D721Med (cell line): Measurements from ENCODE around the gene IFFO2.
A peak's percentile ranks its signal among the peaks of the same experiment; 100 is the strongest.

Experiments
- DNase-seq: peaks from one replicate; pipeline ENCODE4 v3.0.0; 2011; ENCODE audit warnings: low spot score; ENCODE audit not compliant: insufficient read length
- FAIRE-seq: peaks from 2 replicates; lab custom pipeline; 2011; peaks lifted over from hg19 to GRCh38; lab: Jason Lieb, UNC
- CTCF ChIP-seq: IDR thresholded peaks from 2 replicates; pipeline ENCODE4 v1.5.1; 2012; ENCODE audit warnings: mild to moderate bottlenecking, control low read depth; ENCODE audit not compliant: insufficient read depth; ENCODE audit errors: missing control alignments

Gene IFFO2

GRCh38 chr1:18973446-18973955 lies 17.0 kb upstream of the IFFO2 start:
- FAIRE-seq (no peak), DNase-seq (no peak)
- no peak for TF ChIP-seq CTCF

GRCh38 chr1:18972991-18973390 lies 16.5 kb upstream of the IFFO2 start:
- no peak for DNase-seq
- no peak for TF ChIP-seq CTCF
- no peak for FAIRE-seq

DNA sequence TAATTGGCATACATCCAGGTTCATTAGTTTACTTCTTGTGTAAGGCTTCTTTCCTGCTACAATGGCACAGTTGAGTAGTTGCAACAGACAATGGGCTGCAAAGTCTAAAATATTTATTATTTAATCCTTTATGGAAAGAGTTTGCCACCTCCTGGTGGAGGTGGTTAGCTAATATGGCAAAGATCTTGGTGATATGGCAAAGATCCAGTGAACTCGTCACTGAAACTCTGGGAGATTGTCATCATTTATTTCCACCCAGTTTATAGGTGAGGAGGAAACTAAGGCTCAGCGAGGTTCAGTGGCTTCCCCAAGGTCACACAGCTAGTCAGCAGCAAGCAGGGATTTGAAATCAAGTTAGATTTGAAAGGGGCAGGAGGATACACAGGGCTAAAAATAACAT lies 16.1 kb upstream of the IFFO2 start:
- no peak for FAIRE-seq
- TF ChIP-seq CTCF: peak; percentile 31
- DNase-seq: no peak

DNA sequence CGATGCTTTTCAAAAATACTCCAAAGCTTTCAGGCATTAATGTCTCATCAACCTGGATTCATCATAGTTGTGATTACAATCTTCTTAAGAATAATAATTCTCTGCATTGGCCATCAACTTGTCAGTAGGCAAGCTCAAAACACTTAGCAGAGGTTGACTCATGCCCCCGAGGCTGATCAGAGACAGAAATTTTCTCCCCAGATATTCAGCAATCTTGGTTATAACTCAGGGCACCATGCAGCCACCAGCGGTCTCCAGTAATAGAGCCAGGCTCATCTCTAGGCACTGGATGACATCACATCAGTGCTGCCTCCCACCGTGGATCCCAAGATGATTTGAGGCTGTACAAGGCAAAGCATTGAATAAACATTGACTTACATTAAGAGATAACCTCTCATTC lies 14.3 kb upstream of the IFFO2 start:
- no peak for TF ChIP-seq CTCF
- FAIRE-seq (no peak), DNase-seq (no peak)

- FAIRE-seq (no peak), DNase-seq (no peak)
- TF ChIP-seq CTCF: no peak
Measured at GRCh38 chr1:18970358-18970757, 13.9 kb upstream of the IFFO2 start.

DNA sequence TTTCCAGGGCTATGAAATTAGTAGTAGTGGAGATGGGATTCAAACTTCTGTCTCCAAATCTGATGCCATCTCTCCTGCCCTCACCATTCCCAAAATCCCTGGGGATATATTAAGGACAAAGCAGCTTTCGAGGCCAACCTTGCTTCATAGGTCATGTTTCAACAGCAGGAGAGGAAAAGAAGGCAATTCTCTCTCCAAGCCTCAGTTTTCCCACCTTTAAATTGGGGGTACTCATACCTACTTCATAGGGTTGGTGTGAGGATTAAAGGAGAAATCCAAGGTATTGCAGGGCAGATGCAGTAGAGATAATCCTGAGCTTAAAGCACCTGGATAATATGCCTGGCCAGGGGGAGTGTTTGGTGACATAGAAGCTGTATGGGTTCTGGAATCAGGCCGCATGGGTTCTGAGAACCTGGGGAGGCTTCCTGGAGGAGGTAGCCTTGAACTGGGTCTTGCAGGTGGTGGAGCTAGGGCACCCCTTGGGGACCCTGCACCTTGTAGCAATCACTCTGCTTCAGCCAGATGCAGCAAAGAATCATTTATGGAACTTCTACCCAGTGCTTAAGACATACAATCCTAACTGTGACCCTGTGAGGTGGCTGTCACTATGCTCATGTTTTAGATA lies 10.7 kb upstream of the IFFO2 start:
- no peak for TF ChIP-seq CTCF
- no peak for FAIRE-seq

More for the DNA sequence above, 10.7 kb upstream of the IFFO2 start:
- no peak for DNase-seq
